Stomach smooth muscle (tissue), 2 donors: Measurements from ENCODE around the gene DENND2D.

Source experiments
- H3K27ac ChIP-seq: one replicate; pipeline ENCODE4 v1.7.0; 2013; ENCODE audit warnings: mild to moderate bottlenecking, low read length, inconsistent platforms
- H3K27me3 ChIP-seq, 2 donors: one replicate each; pipeline ENCODE4 v1.7.0; 2013; ENCODE audit warnings: low read length in 2 of 2; ENCODE audit not compliant: insufficient read depth in 2 of 2, control insufficient read depth in 1 of 2
- H3K36me3 ChIP-seq, 2 donors: one replicate each; pipeline ENCODE4 v1.7.0; 2013; ENCODE audit warnings: low read length in 2 of 2; ENCODE audit not compliant: control insufficient read depth in 2 of 2, insufficient read depth in 2 of 2
- H3K4me1 ChIP-seq: one replicate; pipeline ENCODE4 v1.7.0; 2013; ENCODE audit warnings: low read length; ENCODE audit not compliant: control insufficient read depth, insufficient read depth
- H3K4me3 ChIP-seq, 2 donors: one replicate each; pipeline ENCODE4 v1.7.0; 2013; ENCODE audit warnings: low read length in 2 of 2
- H3K9ac ChIP-seq, 2 donors: one replicate each; pipeline ENCODE4 v1.7.0; 2013; ENCODE audit warnings: low read length in 2 of 2, mild to moderate bottlenecking in 1 of 2
- H3K9me3 ChIP-seq, 2 donors: one replicate each; pipeline ENCODE4 v1.7.0; 2013; ENCODE audit warnings: low read length in 2 of 2; ENCODE audit not compliant: control insufficient read depth in 2 of 2
- donor health status: healthy.
- donor health status: Pancreatic carcinoma.

The DENND2D gene

GRCh38 chr1:111199881-111200801, at the start of gene DENND2D:
Gene DENND2D, minus strand, starts transcription at chr1:111200646. Its CDS starts 187 bp downstream, at chr1:111200459.
- Histone ChIP-seq H3K4me1 (peaks cover 10% of the 10 kb centered on the region), H3K27ac (no peak within 1 kb of the TSS), H3K9ac (no peak within 1 kb of the TSS), H3K4me3 (peak within 1 kb of the TSS; percentile 15 to 27), H3K9me3 (no peaks in the 10 kb centered on the region), H3K27me3 (peaks cover 8 to 14% of the 10 kb centered on the region in 2 donors), H3K36me3 (no peaks in the 10 kb centered on the region)

GRCh38 chr1:111249960-111250359, 49.5 kb upstream of the DENND2D start:
- Histone ChIP-seq H3K4me1 (no peaks in the 10 kb centered on the region), H3K9me3 (no peaks in the 10 kb centered on the region), H3K36me3 (no peaks in the 10 kb centered on the region), H3K4me3 (no peak overlapping the region), H3K27me3 (peaks cover 0 to 4% of the 10 kb centered on the region in 2 donors), H3K9ac (no peak overlapping the region), H3K27ac (no peak overlapping the region)

GRCh38 chr1:111247125-111247838, 46.8 kb upstream of the DENND2D start:
- Histone ChIP-seq H3K27ac (no peak overlapping the region), H3K4me3 (no peak overlapping the region), H3K9ac (no peak overlapping the region), H3K4me1 (no peaks in the 10 kb centered on the region), H3K27me3 (peaks cover 0 to 4% of the 10 kb centered on the region in 2 donors), H3K9me3 (no peaks in the 10 kb centered on the region), H3K36me3 (no peaks in the 10 kb centered on the region)

- Histone ChIP-seq H3K9me3 (no peaks in the 10 kb centered on the region), H3K4me3 (no peak overlapping the region), H3K27ac (no peak overlapping the region), H3K36me3 (no peaks in the 10 kb centered on the region), H3K4me1 (no peaks in the 10 kb centered on the region), H3K9ac (no peak overlapping the region), H3K27me3 (no peaks in the 10 kb centered on the region)
Observed at GRCh38 chr1:111242805-111243523, 42.5 kb upstream of the DENND2D start.

GRCh38 chr1:111241797-111242196, 41.4 kb upstream of the DENND2D start:
- Histone ChIP-seq H3K4me1 (no peaks in the 10 kb centered on the region), H3K27ac (no peak overlapping the region), H3K36me3 (no peaks in the 10 kb centered on the region), H3K4me3 (no peak overlapping the region), H3K27me3 (no peaks in the 10 kb centered on the region), H3K9ac (no peak overlapping the region), H3K9me3 (no peaks in the 10 kb centered on the region)

- H3K27me3 ChIP-seq, result peaks cover 0 to 3% of the 10 kb centered on the region in 2 donors
- H3K36me3 ChIP-seq, result no peaks in the 10 kb centered on the region
Observed at GRCh38 chr1:111238056-111238795, 37.8 kb upstream of the DENND2D start.

GRCh38 chr1:111236806-111237205, 36.4 kb upstream of the DENND2D start:
- H3K9ac ChIP-seq, result no peak overlapping the region
- H3K4me1 ChIP-seq, result no peaks in the 10 kb centered on the region
- no peaks in the 10 kb centered on the region for H3K36me3 ChIP-seq
- H3K4me3 ChIP-seq, result no peak overlapping the region
- no peak overlapping the region for H3K27ac ChIP-seq
- H3K27me3 ChIP-seq, result peaks cover 0 to 3% of the 10 kb centered on the region in 2 donors
- H3K9me3 ChIP-seq, result no peaks in the 10 kb centered on the region

More at GRCh38 chr1:111238056-111238795, 37.8 kb upstream of the DENND2D start:
- Histone ChIP-seq H3K4me1 (no peaks in the 10 kb centered on the region), H3K27ac (no peak overlapping the region), H3K4me3 (no peak overlapping the region), H3K9ac (no peak overlapping the region), H3K9me3 (no peaks in the 10 kb centered on the region)

- H3K9me3 ChIP-seq, result no peaks in the 10 kb centered on the region
- H3K4me1 ChIP-seq, result no peaks in the 10 kb centered on the region
- H3K27ac ChIP-seq, result no peak overlapping the region
- peaks cover 0 to 3% of the 10 kb centered on the region in 2 donors for H3K27me3 ChIP-seq
- H3K4me3 ChIP-seq, result no peak overlapping the region
- H3K9ac ChIP-seq, result no peak overlapping the region
- H3K36me3 ChIP-seq, result no peaks in the 10 kb centered on the region
Observed at GRCh38 chr1:111236379-111236778, 35.9 kb upstream of the DENND2D start.

GRCh38 chr1:111234866-111235265, 34.4 kb upstream of the DENND2D start:
- Histone ChIP-seq H3K9ac (no peak overlapping the region), H3K4me1 (no peaks in the 10 kb centered on the region), H3K27ac (no peak overlapping the region), H3K9me3 (no peaks in the 10 kb centered on the region), H3K36me3 (no peaks in the 10 kb centered on the region), H3K27me3 (peaks cover 0 to 3% of the 10 kb centered on the region in 2 donors), H3K4me3 (no peak overlapping the region)

- Histone ChIP-seq H3K4me1 (no peaks in the 10 kb centered on the region), H3K27ac (no peak overlapping the region), H3K9me3 (no peaks in the 10 kb centered on the region), H3K36me3 (no peaks in the 10 kb centered on the region), H3K27me3 (peaks cover 0 to 3% of the 10 kb centered on the region in 2 donors), H3K4me3 (no peak overlapping the region), H3K9ac (no peak overlapping the region)
Observed at GRCh38 chr1:111234258-111234657, 33.8 kb upstream of the DENND2D start.
